AG09319 (cell line): Measurements from ENCODE around the gene MICAL3.

ENCODE experiments used
- DNase-seq: peaks from one replicate; pipeline ENCODE4 v3.0.0-alpha.2; 2010; ENCODE audit warnings: low read depth; ENCODE audit errors: extremely low read depth
- TF ChIP-seq, protein P1 (sequence below): IDR thresholded peaks from 2 replicates; pipeline ENCODE4 v1.5.1; 2011; ENCODE audit warnings: low read depth, mild to moderate bottlenecking, inconsistent platforms, low read length, moderate library complexity

MICAL3 gene

DNA sequence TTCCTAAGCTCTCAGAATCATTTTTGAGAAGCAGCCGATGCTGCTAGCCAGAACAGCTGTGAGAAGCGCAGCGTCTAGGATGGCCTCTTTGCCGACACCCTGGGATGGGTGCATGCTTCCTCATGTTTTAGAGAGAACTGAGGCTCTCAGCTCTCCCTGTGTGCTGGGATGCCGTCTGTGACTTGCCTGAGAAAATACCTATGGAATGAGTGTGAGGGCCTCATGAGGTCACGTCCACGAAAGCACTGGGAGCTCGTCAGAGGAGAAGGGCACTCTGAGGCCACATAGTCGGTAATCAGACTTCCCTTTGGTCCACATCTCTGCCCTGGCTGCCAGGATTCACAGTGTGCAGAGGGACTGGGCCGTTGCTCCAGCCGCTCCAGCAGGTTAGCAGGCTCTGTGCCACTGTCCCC, 54.7 kb downstream of the MICAL3 start:
- TF ChIP-seq, protein P1, sequence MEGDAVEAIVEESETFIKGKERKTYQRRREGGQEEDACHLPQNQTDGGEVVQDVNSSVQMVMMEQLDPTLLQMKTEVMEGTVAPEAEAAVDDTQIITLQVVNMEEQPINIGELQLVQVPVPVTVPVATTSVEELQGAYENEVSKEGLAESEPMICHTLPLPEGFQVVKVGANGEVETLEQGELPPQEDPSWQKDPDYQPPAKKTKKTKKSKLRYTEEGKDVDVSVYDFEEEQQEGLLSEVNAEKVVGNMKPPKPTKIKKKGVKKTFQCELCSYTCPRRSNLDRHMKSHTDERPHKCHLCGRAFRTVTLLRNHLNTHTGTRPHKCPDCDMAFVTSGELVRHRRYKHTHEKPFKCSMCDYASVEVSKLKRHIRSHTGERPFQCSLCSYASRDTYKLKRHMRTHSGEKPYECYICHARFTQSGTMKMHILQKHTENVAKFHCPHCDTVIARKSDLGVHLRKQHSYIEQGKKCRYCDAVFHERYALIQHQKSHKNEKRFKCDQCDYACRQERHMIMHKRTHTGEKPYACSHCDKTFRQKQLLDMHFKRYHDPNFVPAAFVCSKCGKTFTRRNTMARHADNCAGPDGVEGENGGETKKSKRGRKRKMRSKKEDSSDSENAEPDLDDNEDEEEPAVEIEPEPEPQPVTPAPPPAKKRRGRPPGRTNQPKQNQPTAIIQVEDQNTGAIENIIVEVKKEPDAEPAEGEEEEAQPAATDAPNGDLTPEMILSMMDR, result no peak
- DNase-seq, result peak; percentile 65

DNA sequence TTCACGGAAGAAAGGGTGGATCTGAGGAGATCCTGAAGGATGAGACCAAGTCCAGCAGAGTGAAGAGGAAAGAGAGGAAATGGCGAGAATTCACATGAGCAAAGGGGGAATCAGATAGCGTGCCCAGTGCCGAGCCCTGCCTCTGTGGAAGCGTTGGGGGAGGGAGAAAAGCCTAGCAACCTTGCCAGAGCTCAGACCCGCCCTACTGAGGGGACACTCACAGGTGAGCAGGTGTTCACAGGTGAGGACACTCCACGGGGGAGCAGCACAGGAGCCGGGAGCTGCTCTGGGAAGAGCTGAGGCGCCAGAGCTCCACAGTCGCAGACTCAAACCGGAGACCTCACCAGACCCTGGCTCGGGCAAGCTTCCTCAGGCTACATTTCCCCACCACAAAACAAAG, 56.2 kb downstream of the MICAL3 start:
- TF ChIP-seq, protein P1, result no peak

DNA sequence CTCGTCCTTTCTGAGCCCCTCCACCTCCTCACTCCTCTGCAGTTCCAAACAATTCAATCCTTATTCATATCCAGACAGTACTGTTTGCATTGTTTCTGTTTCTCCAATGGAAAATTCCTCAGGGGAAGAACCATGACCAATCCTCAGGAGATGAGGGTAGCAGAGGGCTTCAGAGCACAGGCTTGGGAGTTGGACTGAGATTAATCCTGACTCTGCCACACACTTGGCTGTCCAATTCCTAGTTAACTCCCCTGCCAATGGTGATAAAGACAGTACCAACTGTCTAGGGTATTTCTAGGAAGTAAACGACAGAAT, 58.0 kb downstream of the MICAL3 start:
- DNase-seq, result no peak
- TF ChIP-seq, protein P1, result no peak

More for the DNA sequence above, 56.2 kb downstream of the MICAL3 start:
- no peak for DNase-seq

- no peak for DNase-seq
- TF ChIP-seq, protein P1, result no peak
Observed at GRCh38 chr22:17965538-17966402, 58.6 kb downstream of the MICAL3 start.

DNA sequence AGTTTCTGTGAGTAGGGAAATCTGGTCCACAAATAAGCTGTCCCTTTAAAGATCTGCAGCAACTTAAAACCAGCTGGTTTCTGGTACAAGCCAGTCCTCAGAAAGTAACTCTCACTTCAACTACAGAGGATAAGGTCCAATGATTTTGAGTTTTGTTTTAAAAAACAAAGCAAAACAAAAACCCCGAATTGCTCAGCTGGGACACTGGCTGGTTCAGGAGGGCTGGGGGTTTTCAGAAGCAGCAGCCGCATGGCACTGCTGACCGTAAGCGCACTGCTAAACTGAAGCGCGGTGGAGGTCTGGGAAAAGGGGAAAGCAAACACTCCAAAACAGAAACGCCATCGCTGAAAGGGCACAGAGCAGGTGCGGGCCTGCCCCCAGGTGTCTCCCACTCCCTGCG, 59.7 kb downstream of the MICAL3 start:
- TF ChIP-seq, protein P1, result no peak

DNA sequence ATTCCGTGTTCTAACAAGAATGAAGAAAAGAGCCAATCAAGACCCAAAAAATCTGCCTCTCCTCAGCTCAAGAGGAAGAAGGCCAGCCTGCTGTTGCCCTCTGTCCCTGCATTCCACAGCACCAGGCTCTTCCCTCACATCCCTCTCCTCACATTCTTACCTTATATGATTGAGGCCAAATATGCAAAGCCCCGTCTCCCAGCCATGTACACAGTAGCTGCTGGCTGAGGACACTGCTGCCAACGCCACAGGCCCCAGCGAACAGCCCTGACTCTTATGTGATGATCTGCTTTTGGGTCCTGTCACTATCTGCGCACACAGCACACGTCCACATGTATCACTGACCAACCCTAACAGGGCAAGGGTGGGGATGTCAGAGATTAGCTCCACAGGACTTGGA, 60.2 kb downstream of the MICAL3 start:
- no peak for DNase-seq

More for the DNA sequence above, 59.7 kb downstream of the MICAL3 start:
- DNase-seq, result no peak

GRCh38 chr22:17963015-17963414, 61.3 kb downstream of the MICAL3 start:
- no peak for DNase-seq
- TF ChIP-seq, protein P1, result no peak

More for the DNA sequence above, 60.2 kb downstream of the MICAL3 start:
- TF ChIP-seq, protein P1, result no peak
